Left cardiac atrium (tissue), 4 donors: Measurements from ENCODE around the gene NDC80. TPM values are rescaled to one million over a fixed set of nuclear protein-coding genes. Genes with fewer than 3 reads are reported as not detected.
A peak's percentile ranks its signal among the peaks of the same experiment; 100 is the strongest.

ENCODE experiments used
- ATAC-seq, 2 donors: fragments of 200-7000 bp; cut with Tn5 transposase; one replicate each; pipeline ENCODE4 v1.9.1; 2020; ENCODE audit warnings: mild to moderate bottlenecking in 2 of 2, moderate library complexity in 2 of 2
- DNase-seq: peaks from one replicate; pipeline ENCODE4 v3.0.0-alpha.2; 2020
- intact Hi-C, 2 donors: fragments of 100-400 bp; cut with DNase I; formaldehyde crosslinking; loops; one replicate each; pipeline versions ENCODE4 v1.14.1 to v1.15.1; 2022 to 2023
- total RNA-seq, 2 donors: library from RNA; stranded (reverse); fragmentation: NEBNext Ultra II Directional; extraction: Animal tissue kit (Norgen Biotek cat#: 25700); gene quantifications; one replicate each; pipeline ENCODE4 v1.2.1, GENCODE V29; 2021
- donor health status: DM: no; HTN: yes; CAD: no.
- donor health status: DM: no; HTN: yes; CAD: no; lungs with severe emphysema.
- donor health status: DM: yes; HTN: yes; CAD: no.
- donor health status: Dilated cardiomyopathy.

The NDC80 gene
- total RNA-seq, 2 donors from 2014 or later = 0.29 to 1.2 TPM

- no peak for DNase-seq
- intact Hi-C loops = no loop called here
- ATAC-seq = no peak
Measured at GRCh38 chr18:2551425-2551824, 19.9 kb upstream of the NDC80 start.

DNA sequence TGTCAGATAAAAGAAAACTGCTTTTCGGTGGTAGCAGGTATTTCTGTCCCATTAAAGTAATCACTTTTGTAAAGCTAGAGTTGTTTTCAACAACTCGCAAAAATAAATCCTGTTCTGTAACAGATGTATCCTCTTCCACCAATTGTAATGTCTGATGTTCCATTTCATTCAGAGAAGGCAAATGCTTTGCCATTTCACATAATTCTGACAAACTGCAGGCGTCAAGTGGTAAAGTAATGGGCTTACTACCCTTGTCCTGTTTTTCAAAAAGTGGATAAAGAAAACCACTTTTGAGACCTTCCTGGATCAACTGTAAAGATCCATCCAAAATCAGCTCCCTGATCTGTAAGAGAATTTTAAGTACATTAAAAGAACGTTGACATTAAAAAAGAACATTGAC lies 16.7 kb upstream of the NDC80 start:
- no peak for DNase-seq
- ATAC-seq = no peak
- intact Hi-C loops = no loop called here

- DNase-seq (no peak), ATAC-seq (no peak)
- intact Hi-C loops = no loop called here
Measured at GRCh38 chr18:2555895-2556294, 15.5 kb upstream of the NDC80 start.

- ATAC-seq (no peak), DNase-seq (no peak)
- intact Hi-C loops = no loop called here
Measured at GRCh38 chr18:2557536-2557935, 13.8 kb upstream of the NDC80 start.

DNA sequence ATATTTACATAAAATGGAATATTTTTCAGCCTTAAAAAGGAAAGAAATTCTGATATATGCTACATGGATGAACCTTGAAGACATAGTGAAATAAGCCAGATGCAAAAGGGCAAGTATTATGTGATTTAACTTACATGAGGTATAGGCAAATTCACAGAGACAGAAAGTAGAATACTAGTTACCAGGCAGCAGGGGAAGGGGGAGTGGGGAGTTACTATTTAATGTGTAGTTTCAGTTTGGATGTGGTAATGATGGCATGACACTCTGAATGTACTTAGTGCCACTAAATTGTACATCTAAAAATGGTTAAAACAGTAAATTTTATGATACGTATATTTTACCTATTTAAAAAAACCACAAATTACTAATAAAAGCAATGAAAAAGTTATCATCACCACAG lies 12.1 kb upstream of the NDC80 start:
- intact Hi-C loops = no loop called here
- ATAC-seq = no peak
- DNase-seq = no peak

DNA sequence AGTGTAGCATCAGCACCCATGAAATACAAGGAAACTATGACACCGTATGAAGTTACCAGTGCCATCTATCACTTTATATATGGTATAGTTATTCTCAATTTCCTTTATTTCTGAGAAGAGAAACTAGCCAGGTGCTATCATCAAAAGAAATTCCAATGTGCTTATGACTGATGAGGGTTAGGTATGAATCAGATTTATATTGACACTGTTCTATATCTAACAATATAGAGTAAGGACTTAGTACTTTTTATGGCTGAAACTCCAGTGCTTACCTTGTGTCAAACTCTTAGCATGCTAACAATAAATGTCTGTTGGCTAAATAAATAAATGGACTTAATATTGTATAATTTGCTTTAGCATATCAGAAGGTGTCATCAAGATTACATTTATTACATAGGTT lies 7.0 kb upstream of the NDC80 start:
- ATAC-seq (no peak), DNase-seq (no peak)
- intact Hi-C loops = no loop called here

- no peak for ATAC-seq
- intact Hi-C loops = no loop called here
Measured at GRCh38 chr18:2568129-2568528, 3.2 kb upstream of the NDC80 start.

DNA sequence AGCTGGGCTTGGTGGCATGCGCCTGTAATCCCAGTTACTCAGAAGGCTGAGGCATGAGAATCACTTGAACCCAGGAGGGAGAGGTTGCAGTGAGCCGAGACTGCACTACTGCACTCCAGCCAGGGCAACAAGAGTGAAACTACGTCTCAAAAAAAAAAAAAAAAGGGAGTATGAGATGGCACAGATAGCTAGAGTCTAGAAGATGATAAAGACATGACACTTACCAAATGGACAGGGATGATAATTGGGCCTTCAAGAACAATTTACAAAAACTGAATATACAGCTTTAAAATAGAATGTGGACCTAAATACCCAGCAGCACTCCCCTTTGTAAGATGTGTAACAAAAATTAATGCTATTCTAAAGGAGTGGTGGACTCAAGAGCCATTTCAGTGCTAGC lies 2.8 kb upstream of the NDC80 start:
- intact Hi-C loops = no loop called here
- ATAC-seq = no peak
- DNase-seq = no peak

More at GRCh38 chr18:2568129-2568528, 3.2 kb upstream of the NDC80 start:
- DNase-seq = no peak

DNA sequence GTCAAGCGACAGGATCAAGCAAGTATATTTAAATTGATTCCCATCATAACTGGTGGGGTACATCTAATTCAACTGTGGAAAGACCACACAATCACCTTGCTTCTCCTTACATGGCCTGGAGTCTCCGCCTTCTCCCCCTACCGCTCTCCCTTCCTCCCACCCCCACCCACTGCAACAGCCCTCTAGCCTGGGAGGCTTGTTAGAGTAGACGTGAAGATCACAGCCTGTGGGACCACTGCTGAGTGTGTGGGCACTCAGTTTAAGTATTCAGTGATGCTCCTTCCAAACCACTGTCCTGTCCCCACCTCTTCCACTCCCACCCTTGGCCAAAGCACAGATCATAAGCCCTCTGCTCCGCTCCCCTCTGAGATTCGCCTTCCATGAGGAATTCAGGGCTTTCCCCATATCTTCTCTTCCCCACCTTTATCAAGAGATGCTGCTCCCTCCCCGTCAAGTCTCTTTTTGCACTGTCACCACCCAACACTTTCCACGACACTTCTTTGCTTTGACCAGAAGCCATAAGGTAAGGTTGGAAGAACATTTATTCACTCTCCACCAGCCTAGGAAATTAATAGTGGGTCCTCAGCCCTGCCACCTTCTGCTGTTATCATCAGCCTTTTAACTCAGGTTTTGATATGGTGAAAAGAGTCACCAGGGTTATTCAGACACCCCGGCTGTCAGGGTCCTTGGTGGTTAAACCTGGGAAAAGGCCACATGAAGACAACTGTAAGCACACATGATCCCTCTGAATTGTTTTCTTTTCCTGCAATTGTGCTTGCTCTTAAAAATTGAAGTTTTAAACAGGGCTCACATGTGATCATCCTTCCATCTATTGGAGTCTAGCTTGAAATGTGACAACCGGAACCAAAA lies 1.8 kb upstream of the NDC80 start:
- ATAC-seq (no peak), DNase-seq (no peak)
- intact Hi-C loops = loop anchor here in 1 of 2 donors (2.0 kb wide), 1 partner anchor 85 kb away; the partner anchor contains the start of gene SMCHD1

DNA sequence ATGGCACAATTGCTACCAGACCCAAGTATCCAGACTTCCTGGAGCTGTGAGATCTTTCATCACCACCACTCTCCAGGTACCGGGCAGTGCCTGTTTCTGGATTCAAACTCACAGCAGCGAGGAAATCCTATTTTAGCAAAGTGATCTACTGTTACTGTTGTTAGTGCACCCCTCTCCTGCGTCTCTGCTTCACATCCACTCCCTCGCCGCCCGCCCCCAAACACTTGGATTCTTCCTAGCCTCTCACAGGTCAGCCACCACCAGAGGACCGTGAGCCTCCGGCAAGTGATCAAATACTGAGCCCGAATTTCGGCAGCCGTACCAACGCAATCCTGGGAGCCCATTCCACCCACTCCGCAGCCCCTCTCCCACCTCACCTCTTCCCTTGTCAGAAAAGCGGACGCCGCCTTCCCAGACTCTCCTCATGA lies 571 bp upstream of the NDC80 start:
- peak; percentile 78 for DNase-seq
- intact Hi-C loops = loop anchor here in 1 of 2 donors (2.0 kb wide), 1 partner anchor 84 kb away; the partner anchor contains the start of gene SMCHD1
- ATAC-seq = peak; percentile 88 to 90

DNA sequence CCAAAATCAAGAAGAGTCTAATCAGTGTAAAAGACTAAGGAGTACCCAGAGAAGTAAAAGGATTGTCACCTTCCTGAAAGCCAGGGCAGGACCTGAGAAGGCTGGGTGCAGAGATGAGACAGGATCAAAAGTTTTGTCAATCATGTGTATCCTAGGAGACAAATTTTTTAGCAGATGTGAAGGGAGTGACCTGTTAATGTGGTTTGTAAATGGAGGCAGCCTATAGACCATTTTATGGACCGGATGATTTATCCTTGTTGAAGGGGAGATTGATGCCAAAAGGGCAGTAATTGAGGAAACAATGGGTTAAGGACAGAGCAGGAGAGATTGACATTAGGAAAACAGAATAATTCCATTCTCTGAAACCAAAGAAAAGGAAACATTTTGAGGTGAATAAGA lies 813 bp downstream of the NDC80 start:
- intact Hi-C loops = no loop called here
- no peak for ATAC-seq

DNA sequence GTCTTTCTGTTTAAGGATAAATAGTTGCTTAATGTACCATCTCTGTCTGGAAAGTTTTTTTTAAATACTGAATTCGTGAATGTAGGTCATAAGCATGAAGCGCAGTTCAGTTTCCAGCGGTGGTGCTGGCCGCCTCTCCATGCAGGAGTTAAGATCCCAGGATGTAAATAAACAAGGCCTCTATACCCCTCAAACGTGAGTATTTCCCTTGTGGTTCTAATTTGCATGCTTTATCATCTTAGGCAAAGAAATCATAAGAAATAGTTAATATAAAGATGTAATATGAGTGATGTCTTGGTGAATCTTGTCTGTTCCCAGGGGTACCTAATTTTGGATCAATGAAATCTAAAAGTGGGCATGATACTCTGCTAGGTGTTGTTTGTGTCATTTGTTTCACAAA lies 1.5 kb downstream of the NDC80 start:
- no peak for DNase-seq
- ATAC-seq = no peak
- intact Hi-C loops = no loop called here

More for the DNA sequence above, 813 bp downstream of the NDC80 start:
- DNase-seq = no peak

DNA sequence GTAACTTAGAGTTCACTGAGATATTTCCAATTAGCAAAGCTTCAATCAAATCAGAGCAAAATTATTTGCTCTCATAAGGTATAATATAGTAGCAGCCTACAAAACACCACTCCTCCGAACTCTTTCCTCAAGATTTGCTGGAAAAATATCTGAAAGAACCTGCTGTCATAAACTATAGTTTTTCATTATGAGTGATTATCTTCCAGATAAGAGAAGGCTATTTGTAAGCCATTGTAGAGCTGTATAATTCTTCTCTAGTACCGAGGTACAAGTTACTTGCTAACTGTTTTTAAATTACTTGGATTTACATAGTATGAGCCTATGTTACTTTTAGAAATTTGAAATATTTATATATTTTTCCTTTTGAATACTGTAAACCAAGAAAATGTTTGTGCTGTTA lies 2.1 kb downstream of the NDC80 start:
- DNase-seq = no peak
- ATAC-seq = no peak
- intact Hi-C loops = no loop called here

GRCh38 chr18:2587788-2588187 lies 16.4 kb downstream of the NDC80 start:
- intact Hi-C loops = no loop called here
- DNase-seq (no peak), ATAC-seq (no peak)

DNA sequence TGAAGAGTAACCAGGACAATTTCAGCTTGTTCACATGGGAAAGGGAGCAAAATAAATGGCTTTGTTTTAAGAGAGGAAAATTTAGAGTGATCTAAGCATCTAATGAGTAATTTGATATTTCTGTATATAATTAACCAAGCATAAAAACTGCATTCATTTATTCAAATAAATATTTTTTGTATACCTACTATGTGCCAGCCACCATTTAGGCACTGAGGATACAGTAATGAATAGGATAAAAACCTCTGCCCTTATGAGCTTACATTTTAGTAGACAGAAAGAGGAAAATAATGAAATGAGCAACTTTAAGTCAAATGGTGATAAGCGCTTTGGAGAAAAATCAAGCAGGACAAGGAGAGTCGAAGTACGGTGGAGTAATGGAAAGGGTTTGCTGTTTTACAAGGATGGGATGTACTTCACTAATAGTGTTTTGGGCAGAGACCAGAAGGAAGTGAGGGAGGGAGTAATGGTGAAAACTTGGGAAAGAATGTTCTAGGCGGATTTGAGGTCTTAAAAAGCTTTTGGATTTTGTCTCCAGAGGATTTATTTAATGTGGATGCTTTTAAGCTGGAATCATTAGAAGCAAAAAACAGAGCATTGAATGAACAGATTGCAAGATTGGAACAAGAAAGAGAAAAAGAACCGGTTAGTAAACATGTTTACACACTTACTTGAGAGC lies 17.4 kb downstream of the NDC80 start:
- ATAC-seq (no peak), DNase-seq (no peak)
- intact Hi-C loops = no loop called here

- no peak for DNase-seq
- ATAC-seq = no peak
- intact Hi-C loops = no loop called here
Measured at GRCh38 chr18:2589345-2590068, 18.1 kb downstream of the NDC80 start.

DNA sequence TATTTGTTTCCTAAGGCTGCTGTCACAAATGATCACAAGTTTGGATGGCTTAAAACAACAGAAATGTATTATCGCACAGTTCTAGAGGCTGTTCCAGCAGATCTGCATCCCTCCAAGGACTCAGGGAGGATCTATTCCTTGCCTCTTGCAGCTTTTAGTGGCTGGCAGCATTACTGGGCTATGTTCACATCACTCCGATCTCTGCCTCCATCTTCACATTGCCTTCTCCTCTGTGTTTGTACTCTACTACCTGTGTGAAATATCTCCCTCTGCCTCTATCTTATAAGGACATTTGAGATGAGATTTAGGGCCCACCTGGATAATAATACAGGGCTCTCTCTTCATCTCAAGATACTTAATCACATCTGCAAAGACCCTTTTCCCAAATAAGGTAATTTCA lies 18.9 kb downstream of the NDC80 start:
- intact Hi-C loops = no loop called here
- DNase-seq (no peak), ATAC-seq (no peak)

GRCh38 chr18:2597639-2598038 lies 26.3 kb downstream of the NDC80 start:
- ATAC-seq (no peak), DNase-seq (no peak)
- intact Hi-C loops = no loop called here

- ATAC-seq (no peak), DNase-seq (no peak)
- intact Hi-C loops = no loop called here
Measured at GRCh38 chr18:2602844-2603243, 31.5 kb downstream of the NDC80 start.

DNA sequence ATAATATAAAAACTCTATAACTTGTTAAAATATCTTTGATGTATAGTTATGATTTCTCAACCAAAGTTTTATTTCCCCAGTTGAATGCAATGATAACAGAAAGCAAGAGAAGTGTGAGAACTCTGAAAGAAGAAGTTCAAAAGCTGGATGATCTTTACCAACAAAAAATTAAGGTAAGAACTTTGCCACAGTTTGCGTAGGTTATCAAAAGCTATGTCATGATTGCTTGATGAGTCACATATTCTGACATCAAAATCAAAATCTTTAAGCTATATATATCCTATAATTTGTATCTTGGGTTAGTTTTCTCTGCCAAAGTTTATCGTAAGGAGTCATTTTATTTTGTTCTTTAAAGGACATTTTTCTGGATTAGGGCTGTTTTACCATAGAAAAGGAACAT lies 35.0 kb downstream of the NDC80 start:
- DNase-seq (no peak), ATAC-seq (no peak)
- intact Hi-C loops = no loop called here
